ENCODE results near the gene LYL1.

GRCh38 chr19:13146763-13147563 lies 44.3 kb upstream of the LYL1 start:
- TF ChIP-seq RAD21 (conservative IDR thresholded peaks at IDR 0.05) (no peak), CTCF (IDR thresholded peaks at IDR 0.05; ENCODE audit: poor library complexity, severe bottlenecking) (no peak), SMC3 (conservative IDR thresholded peaks at IDR 0.05; ENCODE audit: poor library complexity) (no peak), MXI1 (conservative IDR thresholded peaks at IDR 0.05; ENCODE audit: poor library complexity, severe bottlenecking) (no peak)
